Measurements from ENCODE around the gene PCED1B. TPM values are rescaled to one million over a fixed set of nuclear protein-coding genes. Genes with fewer than 3 reads are reported as not detected.

The PCED1B gene
- total RNA-seq, 2 donors from 2014 or later, result 6.6 to 12.3 TPM

GRCh38 chr12:47244835-47245234, 165.4 kb downstream of the PCED1B start:
- Histone ChIP-seq H3K36me3 (no peaks in the 10 kb centered on the region), H3K4me3 (no peak overlapping the region), H3K9me3 (no peaks in the 10 kb centered on the region), H3K27ac (no peak overlapping the region), H3K4me1 (ENCODE audit: control insufficient read depth in 1 of 2, low read depth in 2 of 2) (no peaks in the 10 kb centered on the region), H3K27me3 (replicated peaks; ENCODE audit: insufficient read depth) (no peaks in the 10 kb centered on the region)
- ATAC-seq (ENCODE audit: insufficient number of reproducible peaks, low FRiP score, low read depth), result no peak
- DNase-seq (ENCODE audit: low spot score), result no peak
- TF ChIP-seq, protein P1, sequence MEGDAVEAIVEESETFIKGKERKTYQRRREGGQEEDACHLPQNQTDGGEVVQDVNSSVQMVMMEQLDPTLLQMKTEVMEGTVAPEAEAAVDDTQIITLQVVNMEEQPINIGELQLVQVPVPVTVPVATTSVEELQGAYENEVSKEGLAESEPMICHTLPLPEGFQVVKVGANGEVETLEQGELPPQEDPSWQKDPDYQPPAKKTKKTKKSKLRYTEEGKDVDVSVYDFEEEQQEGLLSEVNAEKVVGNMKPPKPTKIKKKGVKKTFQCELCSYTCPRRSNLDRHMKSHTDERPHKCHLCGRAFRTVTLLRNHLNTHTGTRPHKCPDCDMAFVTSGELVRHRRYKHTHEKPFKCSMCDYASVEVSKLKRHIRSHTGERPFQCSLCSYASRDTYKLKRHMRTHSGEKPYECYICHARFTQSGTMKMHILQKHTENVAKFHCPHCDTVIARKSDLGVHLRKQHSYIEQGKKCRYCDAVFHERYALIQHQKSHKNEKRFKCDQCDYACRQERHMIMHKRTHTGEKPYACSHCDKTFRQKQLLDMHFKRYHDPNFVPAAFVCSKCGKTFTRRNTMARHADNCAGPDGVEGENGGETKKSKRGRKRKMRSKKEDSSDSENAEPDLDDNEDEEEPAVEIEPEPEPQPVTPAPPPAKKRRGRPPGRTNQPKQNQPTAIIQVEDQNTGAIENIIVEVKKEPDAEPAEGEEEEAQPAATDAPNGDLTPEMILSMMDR (IDR thresholded peaks at IDR 0.05), result no peak

DNA sequence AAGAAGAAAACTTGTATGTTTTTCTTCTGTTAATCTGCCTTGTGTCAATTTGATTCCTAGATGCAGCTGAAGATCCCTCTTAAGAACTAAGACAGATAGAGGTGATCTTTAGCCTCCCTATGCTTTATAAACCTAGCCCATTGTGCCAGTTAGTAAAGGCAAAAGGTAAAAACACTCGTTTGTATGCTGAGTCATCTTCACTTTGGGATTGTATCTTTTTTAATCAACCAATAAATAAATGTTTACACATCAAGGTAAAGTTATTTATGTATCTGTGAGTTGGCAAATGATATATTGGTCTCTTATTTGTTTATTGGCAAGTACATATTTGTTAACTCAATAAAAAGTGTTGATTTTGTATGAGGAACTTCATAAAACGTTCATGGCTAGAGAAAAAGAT, 166.2 kb downstream of the PCED1B start:
- no peaks in the 10 kb centered on the region for H3K36me3 ChIP-seq
- H3K27me3 ChIP-seq (replicated peaks; ENCODE audit: insufficient read depth), result no peaks in the 10 kb centered on the region
- H3K4me1 ChIP-seq (ENCODE audit: control insufficient read depth in 1 of 2, low read depth in 2 of 2), result no peaks in the 10 kb centered on the region
- ATAC-seq (ENCODE audit: insufficient number of reproducible peaks, low FRiP score, low read depth), result no peak
- DNase-seq (ENCODE audit: low spot score), result no peak
- TF ChIP-seq, protein P1 (IDR thresholded peaks at IDR 0.05), result no peak
- no peak overlapping the region for H3K4me3 ChIP-seq
- H3K27ac ChIP-seq, result no peak overlapping the region
- no peaks in the 10 kb centered on the region for H3K9me3 ChIP-seq

GRCh38 chr12:47247418-47247817, 168.0 kb downstream of the PCED1B start:
- no peak for ATAC-seq (ENCODE audit: insufficient number of reproducible peaks, low FRiP score, low read depth)
- H3K27me3 ChIP-seq (replicated peaks; ENCODE audit: insufficient read depth), result no peaks in the 10 kb centered on the region
- H3K4me1 ChIP-seq (ENCODE audit: control insufficient read depth in 1 of 2, low read depth in 2 of 2), result no peaks in the 10 kb centered on the region
- DNase-seq (ENCODE audit: low spot score), result no peak
- H3K36me3 ChIP-seq, result no peaks in the 10 kb centered on the region
- TF ChIP-seq, protein P1 (IDR thresholded peaks at IDR 0.05), result no peak
- no peak overlapping the region for H3K4me3 ChIP-seq
- no peak overlapping the region for H3K27ac ChIP-seq
- no peaks in the 10 kb centered on the region for H3K9me3 ChIP-seq

GRCh38 chr12:47249082-47249481, 169.7 kb downstream of the PCED1B start:
- Histone ChIP-seq H3K9me3 (no peaks in the 10 kb centered on the region), H3K4me3 (no peak overlapping the region), H3K36me3 (no peaks in the 10 kb centered on the region), H3K4me1 (ENCODE audit: control insufficient read depth in 1 of 2, low read depth in 2 of 2) (no peaks in the 10 kb centered on the region), H3K27me3 (replicated peaks; ENCODE audit: insufficient read depth) (no peaks in the 10 kb centered on the region), H3K27ac (no peak overlapping the region)
- TF ChIP-seq, protein P1 (IDR thresholded peaks at IDR 0.05), result no peak
- DNase-seq (ENCODE audit: low spot score) (no peak), ATAC-seq (ENCODE audit: insufficient number of reproducible peaks, low FRiP score, low read depth) (no peak)

GRCh38 chr12:47249719-47250357, 170.4 kb downstream of the PCED1B start:
- H3K4me1 ChIP-seq (ENCODE audit: control insufficient read depth in 1 of 2, low read depth in 2 of 2), result no peaks in the 10 kb centered on the region
- no peak for DNase-seq (ENCODE audit: low spot score)
- no peak for ATAC-seq (ENCODE audit: insufficient number of reproducible peaks, low FRiP score, low read depth)
- H3K36me3 ChIP-seq, result no peaks in the 10 kb centered on the region
- TF ChIP-seq, protein P1 (IDR thresholded peaks at IDR 0.05), result no peak
- H3K4me3 ChIP-seq, result no peak overlapping the region
- H3K9me3 ChIP-seq, result no peaks in the 10 kb centered on the region
- H3K27me3 ChIP-seq (replicated peaks; ENCODE audit: insufficient read depth), result no peaks in the 10 kb centered on the region
- H3K27ac ChIP-seq, result no peak overlapping the region
